Testis (tissue), 3 donors: Measurements from ENCODE around the gene MACC1. TPM values are rescaled to one million over a fixed set of nuclear protein-coding genes. Genes with fewer than 3 reads are reported as not detected.

Source experiments
- DNase-seq: peaks from one replicate; pipeline ENCODE4 v3.0.0-alpha.2; 2019
- H3K27ac ChIP-seq, 2 donors: fragments of 200-600 bp; sonication (generic); one replicate each; pipeline ENCODE4 v1.5.1; 2019
- H3K27me3 ChIP-seq: fragments of 200-600 bp; sonication (generic); one replicate; pipeline ENCODE4 v1.5.1; 2019
- H3K36me3 ChIP-seq: fragments of 200-600 bp; sonication (generic); one replicate; pipeline ENCODE4 v1.5.1; 2017; ENCODE audit warnings: low read depth; ENCODE audit errors: missing control alignments
- H3K4me1 ChIP-seq: fragments of 200-600 bp; sonication (generic); one replicate; pipeline ENCODE4 v1.5.1; 2019
- H3K4me3 ChIP-seq, 2 donors: fragments of 200-600 bp; sonication (generic); one replicate each; pipeline ENCODE4 v1.5.1; 2017 to 2019
- H3K9me3 ChIP-seq: fragments of 200-600 bp; sonication (generic); one replicate; pipeline ENCODE4 v1.5.1; 2017
- POLR2A ChIP-seq: fragments of 450-650 bp; IDR thresholded peaks from one replicate; pipeline ENCODE4 v1.6.1; 2017; ENCODE audit warnings: antibody characterized with exemption, mild to moderate bottlenecking, moderate library complexity
- WGBS, 2 donors: methylation state at CpG; one replicate each; pipeline ENCODE4 v1.1.5; 2018; 5-methylcytosine and 5-hydroxymethylcytosine counted together
- intact Hi-C: fragments of 100-400 bp; cut with DNase I; formaldehyde crosslinking; loops from one replicate; pipeline ENCODE4 v1.15.1; 2023; ENCODE audit warnings: low total_unique reads
- polyA plus RNA-seq: library from polyadenylated mRNA; stranded (reverse); fragments of 350-450 nt; fragmentation: Illumina TruSeq; extraction: RNeasy Lipid Tissue Mini Kit (QIAGEN cat#74804); gene quantifications from one replicate; pipeline ENCODE4 v1.2.3, GENCODE V29; 2014; ENCODE audit warnings: low read depth, low replicate concordance; ENCODE audit not compliant: insufficient read depth
- total RNA-seq, 2 donors: library from RNA; depleted of rRNA; stranded (reverse); fragments of >200 nt; gene quantifications; one replicate each; pipeline ENCODE4 v1.2.3, GENCODE V29; 2016
- TF ChIP-seq, protein P1 (sequence below), 3 experiments: fragments of 450-650 bp in 2 of 3; fragments of 200-600 bp in 1 of 3; sonication (generic) in 1 of 3; IDR thresholded peaks; one replicate each; pipeline ENCODE4 v1.5.1; 2016 to 2019; ENCODE audit warnings: antibody characterized with exemption in 3 of 3, mild to moderate bottlenecking in 2 of 3, moderate library complexity in 1 of 3

The MACC1 gene
- total and polyA plus RNA-seq, 3 donors from 2014 or later: 0.17 to 0.79 (median 0.74) TPM

GRCh38 chr7:20226860-20227259 lies 9.7 kb upstream of the MACC1 start:
- Histone ChIP-seq H3K4me1 (no peaks in the 10 kb centered on the region), H3K27ac (no peak overlapping the region), H3K27me3 (no peaks in the 10 kb centered on the region), H3K36me3 (no peaks in the 10 kb centered on the region), H3K4me3 (no peak overlapping the region), H3K9me3 (no peaks in the 10 kb centered on the region)
- intact Hi-C loops: no loop called here
- TF ChIP-seq, protein P1, sequence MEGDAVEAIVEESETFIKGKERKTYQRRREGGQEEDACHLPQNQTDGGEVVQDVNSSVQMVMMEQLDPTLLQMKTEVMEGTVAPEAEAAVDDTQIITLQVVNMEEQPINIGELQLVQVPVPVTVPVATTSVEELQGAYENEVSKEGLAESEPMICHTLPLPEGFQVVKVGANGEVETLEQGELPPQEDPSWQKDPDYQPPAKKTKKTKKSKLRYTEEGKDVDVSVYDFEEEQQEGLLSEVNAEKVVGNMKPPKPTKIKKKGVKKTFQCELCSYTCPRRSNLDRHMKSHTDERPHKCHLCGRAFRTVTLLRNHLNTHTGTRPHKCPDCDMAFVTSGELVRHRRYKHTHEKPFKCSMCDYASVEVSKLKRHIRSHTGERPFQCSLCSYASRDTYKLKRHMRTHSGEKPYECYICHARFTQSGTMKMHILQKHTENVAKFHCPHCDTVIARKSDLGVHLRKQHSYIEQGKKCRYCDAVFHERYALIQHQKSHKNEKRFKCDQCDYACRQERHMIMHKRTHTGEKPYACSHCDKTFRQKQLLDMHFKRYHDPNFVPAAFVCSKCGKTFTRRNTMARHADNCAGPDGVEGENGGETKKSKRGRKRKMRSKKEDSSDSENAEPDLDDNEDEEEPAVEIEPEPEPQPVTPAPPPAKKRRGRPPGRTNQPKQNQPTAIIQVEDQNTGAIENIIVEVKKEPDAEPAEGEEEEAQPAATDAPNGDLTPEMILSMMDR (IDR thresholded peaks at IDR 0.05): no peak
- TF ChIP-seq POLR2A: no peak
- WGBS, 2 donors: 0 to 54% methylated on average over 1 of the region's 1 CpG
- no peak for DNase-seq

- no peaks in the 10 kb centered on the region for H3K36me3 ChIP-seq
- WGBS, 2 donors: 87 to 90% methylated on average over 2 of the region's 2 CpGs
- peaks cover 13% of the 10 kb centered on the region for H3K4me1 ChIP-seq
- TF ChIP-seq POLR2A: no peak
- TF ChIP-seq, protein P1 (IDR thresholded peaks at IDR 0.05): no peak
- no peak overlapping the region for H3K27ac ChIP-seq
- H3K27me3 ChIP-seq: no peaks in the 10 kb centered on the region
- H3K9me3 ChIP-seq: no peaks in the 10 kb centered on the region
- no peak overlapping the region for H3K4me3 ChIP-seq
- no peak for DNase-seq
- intact Hi-C loops: no loop called here
Observed at GRCh38 chr7:20225384-20225783, 8.2 kb upstream of the MACC1 start.

DNA sequence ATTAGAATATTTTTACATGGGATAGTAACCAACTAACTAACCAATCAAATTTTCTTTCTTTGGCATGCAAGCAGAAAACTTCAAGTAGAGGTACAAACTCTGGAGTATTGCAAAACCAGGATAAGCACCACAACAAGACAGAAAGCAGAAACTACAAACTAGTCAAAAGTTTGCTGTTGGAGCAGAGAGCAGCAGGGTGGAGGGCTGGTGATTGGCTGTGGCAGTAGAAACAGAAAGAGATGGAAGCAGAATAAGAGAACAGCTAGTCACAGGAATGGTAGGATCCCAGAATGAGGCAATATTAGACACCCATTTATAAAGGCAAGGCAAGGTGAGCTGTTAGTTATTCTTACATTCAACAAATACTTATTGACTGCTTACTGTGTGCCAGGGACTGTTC lies 6.8 kb upstream of the MACC1 start:
- H3K9me3 ChIP-seq: no peaks in the 10 kb centered on the region
- no peaks in the 10 kb centered on the region for H3K36me3 ChIP-seq
- TF ChIP-seq, protein P1 (IDR thresholded peaks at IDR 0.05): no peak
- TF ChIP-seq POLR2A: no peak
- no peaks in the 10 kb centered on the region for H3K27me3 ChIP-seq
- intact Hi-C loops: no loop called here
- peaks cover 16% of the 10 kb centered on the region for H3K4me1 ChIP-seq
- no peak for DNase-seq
- no peak overlapping the region for H3K4me3 ChIP-seq
- H3K27ac ChIP-seq: no peak overlapping the region

DNA sequence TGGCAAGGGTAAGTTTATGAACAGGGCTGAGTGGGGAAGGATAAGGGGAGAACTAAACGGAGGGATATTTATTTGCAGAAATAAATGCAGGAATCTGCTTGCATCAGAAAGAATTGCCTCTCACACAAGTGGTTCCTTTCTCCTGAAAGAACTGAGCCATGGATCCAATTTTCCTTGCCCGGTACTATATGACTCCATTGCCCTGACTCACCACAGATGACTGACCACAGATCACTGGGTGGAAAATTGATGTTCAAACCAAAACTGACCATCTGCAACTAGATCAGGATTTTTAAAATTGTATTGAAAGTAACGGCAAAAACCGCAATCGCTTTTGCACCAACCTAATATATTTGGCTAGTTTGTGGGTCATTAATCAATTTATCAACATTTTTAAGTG lies 6.2 kb upstream of the MACC1 start:
- intact Hi-C loops: no loop called here
- H3K36me3 ChIP-seq: no peaks in the 10 kb centered on the region
- H3K4me3 ChIP-seq: no peak overlapping the region
- no peak overlapping the region for H3K27ac ChIP-seq
- no peaks in the 10 kb centered on the region for H3K9me3 ChIP-seq
- WGBS, 2 donors: 89 to 95% methylated on average over 5 of the region's 5 CpGs
- TF ChIP-seq, protein P1 (IDR thresholded peaks at IDR 0.05): no peak
- no peak for TF ChIP-seq POLR2A
- peaks cover 16% of the 10 kb centered on the region for H3K4me1 ChIP-seq
- H3K27me3 ChIP-seq: no peaks in the 10 kb centered on the region
- DNase-seq: no peak

DNA sequence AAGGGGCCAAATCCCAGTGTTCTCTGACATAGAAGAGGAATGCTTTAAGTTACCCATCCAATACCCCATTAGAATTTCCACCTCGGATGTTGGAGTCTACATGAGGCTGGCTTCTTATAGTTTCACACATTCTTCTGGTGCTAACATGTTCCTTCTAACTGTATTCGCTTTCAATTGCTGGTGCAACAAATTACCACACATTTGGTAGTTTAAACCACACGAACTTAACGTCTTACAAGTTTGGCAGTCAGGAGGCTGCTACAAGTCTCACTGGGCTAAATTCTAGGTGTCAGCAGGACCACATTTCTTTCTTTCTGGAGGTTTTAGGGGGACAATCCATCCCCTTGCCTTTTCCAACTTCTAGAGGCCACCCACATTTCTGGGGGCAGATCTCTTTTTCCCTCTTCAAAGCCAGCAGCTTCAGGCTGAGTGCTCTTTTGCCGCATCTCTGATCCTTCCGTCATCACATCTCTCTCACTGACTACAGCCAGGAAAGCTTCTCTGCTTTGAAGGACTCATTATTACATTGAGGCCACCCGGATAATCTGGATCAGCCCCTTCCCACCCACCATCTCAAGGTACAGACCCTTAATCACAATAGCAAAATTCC lies 5.1 kb upstream of the MACC1 start:
- Histone ChIP-seq H3K27me3 (no peaks in the 10 kb centered on the region), H3K9me3 (no peaks in the 10 kb centered on the region), H3K27ac (no peak overlapping the region), H3K4me3 (no peak overlapping the region), H3K4me1 (peaks cover 16% of the 10 kb centered on the region), H3K36me3 (no peaks in the 10 kb centered on the region)
- 68 to 81% methylated on average over 7 of the region's 7 CpGs for WGBS, 2 donors
- intact Hi-C loops: no loop called here
- DNase-seq: no peak
- TF ChIP-seq, protein P1 (IDR thresholded peaks at IDR 0.05): no peak
- TF ChIP-seq POLR2A: no peak
